B cell (primary cell): Measurements from ENCODE around the gene GRPEL1.

Experiments used
- EZH2 ChIP-seq: IDR thresholded peaks from 2 replicates; pipeline ENCODE4 v1.6.1; 2012; ENCODE audit warnings: borderline replicate concordance, low read depth, mild to moderate bottlenecking, moderate library complexity, low read length; ENCODE audit not compliant: insufficient read depth, poor library complexity, severe bottlenecking
- TF ChIP-seq, protein P1 (sequence below): fragments of 200-600 bp; IDR thresholded peaks from one replicate; pipeline ENCODE4 v1.8.0; 2022; ENCODE audit warnings: antibody characterized with exemption, mild to moderate bottlenecking

DNA sequence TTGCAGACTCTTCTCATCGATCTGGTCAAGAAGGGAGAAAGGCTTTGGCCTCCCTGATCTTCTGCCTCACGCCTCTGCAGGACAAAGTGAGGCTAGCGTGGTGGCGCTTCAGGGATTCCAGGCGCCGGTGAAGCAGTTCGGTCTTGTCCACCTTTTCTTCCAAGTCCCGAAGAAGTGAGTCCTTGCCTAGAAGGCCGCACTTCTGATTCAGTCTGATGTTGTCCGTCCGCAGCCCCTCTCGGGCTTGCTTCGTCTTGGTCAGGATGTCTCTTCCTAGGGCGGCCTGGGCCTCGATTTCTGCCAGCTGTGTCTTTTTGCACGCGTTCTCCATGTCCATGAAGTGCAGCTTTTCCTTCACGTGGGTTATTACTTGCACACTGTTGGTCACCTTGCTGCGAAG lies 26.6 kb downstream of the GRPEL1 start:
- TF ChIP-seq, protein P1, sequence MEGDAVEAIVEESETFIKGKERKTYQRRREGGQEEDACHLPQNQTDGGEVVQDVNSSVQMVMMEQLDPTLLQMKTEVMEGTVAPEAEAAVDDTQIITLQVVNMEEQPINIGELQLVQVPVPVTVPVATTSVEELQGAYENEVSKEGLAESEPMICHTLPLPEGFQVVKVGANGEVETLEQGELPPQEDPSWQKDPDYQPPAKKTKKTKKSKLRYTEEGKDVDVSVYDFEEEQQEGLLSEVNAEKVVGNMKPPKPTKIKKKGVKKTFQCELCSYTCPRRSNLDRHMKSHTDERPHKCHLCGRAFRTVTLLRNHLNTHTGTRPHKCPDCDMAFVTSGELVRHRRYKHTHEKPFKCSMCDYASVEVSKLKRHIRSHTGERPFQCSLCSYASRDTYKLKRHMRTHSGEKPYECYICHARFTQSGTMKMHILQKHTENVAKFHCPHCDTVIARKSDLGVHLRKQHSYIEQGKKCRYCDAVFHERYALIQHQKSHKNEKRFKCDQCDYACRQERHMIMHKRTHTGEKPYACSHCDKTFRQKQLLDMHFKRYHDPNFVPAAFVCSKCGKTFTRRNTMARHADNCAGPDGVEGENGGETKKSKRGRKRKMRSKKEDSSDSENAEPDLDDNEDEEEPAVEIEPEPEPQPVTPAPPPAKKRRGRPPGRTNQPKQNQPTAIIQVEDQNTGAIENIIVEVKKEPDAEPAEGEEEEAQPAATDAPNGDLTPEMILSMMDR = no peak
- no peak for TF ChIP-seq EZH2
